ENCODE results near the gene FLVCR1. TPM values are rescaled to one million over a fixed set of nuclear protein-coding genes. Genes with fewer than 3 reads are reported as not detected.

Gene FLVCR1
- total RNA-seq (8.7 TPM), polyA plus RNA-seq (7.3 TPM)
- long read RNA-seq, donor 1: 0 reads
- long read RNA-seq, donor 2, full-length matches to known transcripts: 2 of 2 reads
- long read RNA-seq, donor 2, partial matches to known transcripts: 0 of 2 reads
- long read RNA-seq, donor 2, other reads (novel, unspliced or antisense): 0 of 2 reads
- long read RNA-seq, donor 3, full-length matches to known transcripts: 1 of 1 reads
- long read RNA-seq, donor 3, partial matches to known transcripts: 0 of 1 reads
- long read RNA-seq, donor 3, other reads (novel, unspliced or antisense): 0 of 1 reads
- long read RNA-seq, donor 4: 0 reads
- long read RNA-seq, donor 5, full-length matches to known transcripts: 1 of 1 reads
- long read RNA-seq, donor 5, partial matches to known transcripts: 0 of 1 reads
- long read RNA-seq, donor 5, other reads (novel, unspliced or antisense): 0 of 1 reads
- long read RNA-seq, donor 6: 0 reads
- long read RNA-seq, donor 7, full-length matches to known transcripts: 2 of 2 reads
- long read RNA-seq, donor 7, partial matches to known transcripts: 0 of 2 reads
- long read RNA-seq, donor 7, other reads (novel, unspliced or antisense): 0 of 2 reads
- long read RNA-seq, donor 8: 0 reads
- long read RNA-seq, donor 9, full-length matches to known transcripts: 2 of 2 reads
- long read RNA-seq, donor 9, partial matches to known transcripts: 0 of 2 reads
- long read RNA-seq, donor 9, other reads (novel, unspliced or antisense): 0 of 2 reads
- long read RNA-seq, donor 10, full-length matches to known transcripts: 1 of 1 reads
- long read RNA-seq, donor 10, partial matches to known transcripts: 0 of 1 reads
- long read RNA-seq, donor 10, other reads (novel, unspliced or antisense): 0 of 1 reads

DNA sequence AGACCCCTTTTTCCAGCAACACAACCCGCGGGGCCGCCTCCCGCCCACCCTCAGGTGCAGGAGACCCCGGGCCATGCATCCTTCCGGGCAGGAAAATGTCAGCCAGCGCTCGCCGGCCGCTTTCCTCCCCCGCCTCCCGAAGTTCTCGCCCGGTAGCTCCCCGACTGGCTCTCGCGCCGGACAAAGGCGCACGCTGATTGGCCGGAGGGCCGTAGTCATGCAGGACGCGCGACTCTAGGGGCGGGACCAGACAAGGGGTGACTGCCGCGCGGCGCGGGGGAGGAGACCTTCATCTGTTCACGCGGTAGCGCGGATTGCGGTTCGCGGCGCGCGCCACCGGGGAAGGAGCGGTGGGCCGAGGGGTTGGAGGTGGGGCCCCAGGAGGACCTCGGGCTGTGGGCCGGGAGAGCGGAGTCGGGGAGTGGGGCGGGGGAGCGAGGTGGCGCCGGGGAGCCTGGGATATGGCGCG is at the start of gene FLVCR1:
FLVCR1 (plus strand) TSS at position 284 of the 469 bp plus-strand sequence; CDS start at position 462, 178 bp downstream.
- H3K36me3 ChIP-seq (ENCODE audit: control insufficient read depth in 2 of 2, insufficient read depth in 2 of 2, low read length in 1 of 2): no peaks in the 10 kb centered on the region
- peak within 1 kb of the TSS; percentile 57 to 83 for H3K4me3 ChIP-seq (ENCODE audit: low read length in 2 of 2)
- H3K9me3 ChIP-seq (ENCODE audit: control insufficient read depth in 2 of 2, insufficient read depth in 1 of 2, low read length in 1 of 2): no peaks in the 10 kb centered on the region
- no peaks in the 10 kb centered on the region for H3K27me3 ChIP-seq (ENCODE audit: control insufficient read depth in 2 of 2, insufficient read depth in 1 of 2, low read length in 1 of 2)
- peak; percentile 44 to 89 (median 76) for DNase-seq (ENCODE audit: low read depth in 6 of 9, low spot score in 9 of 9)
- peaks cover 8 to 17% of the 10 kb centered on the region in 2 donors for H3K4me1 ChIP-seq (ENCODE audit: control insufficient read depth in 2 of 2, insufficient read depth in 2 of 2, low read length in 2 of 2)
- WGBS: under 1% methylated on average over 54 of the region's 54 CpGs
- peak within 1 kb of the TSS; percentile 28 to 87 for H3K27ac ChIP-seq (ENCODE audit: low read depth in 1 of 2, low read length in 1 of 2)

DNA sequence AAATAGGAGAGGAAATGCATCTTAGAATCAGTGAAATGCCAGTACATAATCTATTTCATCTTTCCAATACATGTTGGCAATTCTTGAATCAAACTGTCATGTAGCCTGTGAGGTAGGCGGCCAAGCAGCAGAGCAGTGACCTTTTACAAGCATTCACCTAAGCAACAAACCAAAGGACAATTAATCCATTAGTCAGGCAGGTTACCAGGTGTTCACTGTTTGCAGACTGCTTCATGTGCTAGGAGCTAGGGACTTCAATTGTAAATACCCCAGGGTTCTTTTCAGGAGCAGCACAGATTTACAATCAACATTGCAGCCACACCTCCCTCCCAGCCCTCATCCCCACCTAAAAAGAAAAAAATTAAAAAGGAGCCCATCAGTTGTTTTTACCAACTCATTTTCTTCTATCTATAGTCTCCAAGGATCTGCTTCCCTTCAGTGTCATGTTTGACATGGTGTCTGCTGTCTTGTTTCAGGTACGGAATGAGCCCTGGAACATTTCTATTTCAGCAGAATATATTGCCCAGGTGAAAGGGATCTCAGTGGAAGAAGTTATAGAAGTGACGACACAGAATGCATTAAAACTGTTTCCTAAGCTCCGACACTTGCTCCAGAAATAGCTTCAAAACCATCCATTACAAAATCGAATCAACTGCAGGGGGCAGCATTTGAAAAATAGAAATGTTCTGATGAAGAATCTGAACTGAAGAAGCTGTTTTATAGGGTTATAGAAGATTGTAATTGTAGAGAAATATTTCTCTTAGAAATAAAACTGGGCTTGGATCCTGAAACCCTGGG is 43.3 kb upstream of the FLVCR1 start:
- peak in 1 of 9 donors; percentile 25 for DNase-seq (ENCODE audit: low read depth in 6 of 9, low spot score in 9 of 9)
- no peaks in the 10 kb centered on the region for H3K9me3 ChIP-seq (ENCODE audit: control insufficient read depth in 2 of 2, insufficient read depth in 1 of 2, low read length in 1 of 2)
- no peaks in the 10 kb centered on the region for H3K27me3 ChIP-seq (ENCODE audit: control insufficient read depth in 2 of 2, insufficient read depth in 1 of 2, low read length in 1 of 2)
- H3K4me3 ChIP-seq (ENCODE audit: low read length in 2 of 2): no peak overlapping the region
- 84% methylated on average over 5 of the region's 5 CpGs for WGBS
- H3K4me1 ChIP-seq (ENCODE audit: control insufficient read depth in 2 of 2, insufficient read depth in 2 of 2, low read length in 2 of 2): no peaks in the 10 kb centered on the region
- peaks cover 0 to 11% of the 10 kb centered on the region in 2 donors for H3K36me3 ChIP-seq (ENCODE audit: control insufficient read depth in 2 of 2, insufficient read depth in 2 of 2, low read length in 1 of 2)
- no peak overlapping the region for H3K27ac ChIP-seq (ENCODE audit: low read depth in 1 of 2, low read length in 1 of 2)

DNA sequence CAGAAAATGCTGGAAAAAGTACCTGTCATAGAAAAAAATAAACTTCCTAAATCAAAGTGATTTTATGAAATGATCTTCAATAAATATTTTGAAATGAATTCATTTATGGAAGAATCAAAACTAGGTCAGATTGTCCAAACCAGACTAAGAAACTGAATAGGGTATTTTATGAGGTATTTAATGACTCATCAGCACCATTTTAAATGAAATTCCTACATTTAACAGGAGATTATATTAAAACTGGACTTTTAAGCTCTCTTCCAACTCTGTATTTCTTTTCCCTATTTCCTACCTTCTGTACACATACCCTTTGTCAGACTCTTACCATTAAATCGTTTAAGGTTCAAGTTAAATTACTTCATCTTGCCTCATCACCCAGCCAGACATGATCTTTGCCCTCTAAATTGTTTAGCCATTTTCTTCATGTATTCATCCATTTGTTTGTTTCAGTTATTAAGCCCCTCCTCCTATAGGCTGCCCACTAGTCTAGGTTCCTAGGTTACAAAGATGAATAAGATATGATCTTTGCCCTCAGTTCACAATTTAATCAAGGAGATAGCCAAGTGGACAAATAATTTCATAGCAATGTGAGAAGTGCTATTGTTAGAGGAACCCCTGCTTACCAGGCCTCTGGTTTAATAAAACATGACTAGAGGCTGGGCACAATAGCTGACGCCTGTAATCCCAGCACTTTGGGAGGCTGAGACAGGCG is 41.4 kb upstream of the FLVCR1 start:
- no peak for DNase-seq (ENCODE audit: low read depth in 6 of 9, low spot score in 9 of 9)
- H3K36me3 ChIP-seq (ENCODE audit: control insufficient read depth in 2 of 2, insufficient read depth in 2 of 2, low read length in 1 of 2): peaks cover 0 to 11% of the 10 kb centered on the region in 2 donors
- H3K4me1 ChIP-seq (ENCODE audit: control insufficient read depth in 2 of 2, insufficient read depth in 2 of 2, low read length in 2 of 2): peaks cover 0 to 3% of the 10 kb centered on the region in 2 donors
- H3K9me3 ChIP-seq (ENCODE audit: control insufficient read depth in 2 of 2, insufficient read depth in 1 of 2, low read length in 1 of 2): no peaks in the 10 kb centered on the region
- H3K27me3 ChIP-seq (ENCODE audit: control insufficient read depth in 2 of 2, insufficient read depth in 1 of 2, low read length in 1 of 2): no peaks in the 10 kb centered on the region
- WGBS: 98% methylated on average over 3 of the region's 3 CpGs
- H3K27ac ChIP-seq (ENCODE audit: low read depth in 1 of 2, low read length in 1 of 2): no peak overlapping the region
- H3K4me3 ChIP-seq (ENCODE audit: low read length in 2 of 2): no peak overlapping the region

DNA sequence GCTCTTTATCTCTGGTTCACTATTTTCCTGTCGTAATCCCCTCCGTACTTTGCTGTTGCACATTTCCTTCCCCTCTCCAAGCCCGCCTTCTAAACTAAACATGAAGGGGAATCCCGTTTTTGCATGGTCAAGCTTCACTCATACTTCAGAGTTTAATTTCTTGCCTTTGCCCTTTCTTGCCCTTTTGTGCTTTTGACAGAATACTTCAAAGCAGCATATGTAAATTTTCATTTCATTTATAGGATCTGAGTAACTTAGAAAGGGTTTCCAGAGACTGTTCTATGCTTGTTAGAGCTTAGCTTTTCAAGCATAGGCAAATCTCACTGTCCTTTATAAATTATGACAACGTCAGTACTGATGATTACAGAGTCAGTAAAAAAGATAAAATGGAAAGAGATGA is 38.3 kb upstream of the FLVCR1 start:
- no peak overlapping the region for H3K4me3 ChIP-seq (ENCODE audit: low read length in 2 of 2)
- peaks cover 0 to 3% of the 10 kb centered on the region in 2 donors for H3K4me1 ChIP-seq (ENCODE audit: control insufficient read depth in 2 of 2, insufficient read depth in 2 of 2, low read length in 2 of 2)
- 20% methylated on average over 5 of the region's 5 CpGs for WGBS
- no peaks in the 10 kb centered on the region for H3K27me3 ChIP-seq (ENCODE audit: control insufficient read depth in 2 of 2, insufficient read depth in 1 of 2, low read length in 1 of 2)
- H3K9me3 ChIP-seq (ENCODE audit: control insufficient read depth in 2 of 2, insufficient read depth in 1 of 2, low read length in 1 of 2): peaks cover 0 to 6% of the 10 kb centered on the region in 2 donors
- H3K27ac ChIP-seq (ENCODE audit: low read depth in 1 of 2, low read length in 1 of 2): no peak overlapping the region
- peaks cover 0 to 6% of the 10 kb centered on the region in 2 donors for H3K36me3 ChIP-seq (ENCODE audit: control insufficient read depth in 2 of 2, insufficient read depth in 2 of 2, low read length in 1 of 2)
- no peak for DNase-seq (ENCODE audit: low read depth in 6 of 9, low spot score in 9 of 9)

DNA sequence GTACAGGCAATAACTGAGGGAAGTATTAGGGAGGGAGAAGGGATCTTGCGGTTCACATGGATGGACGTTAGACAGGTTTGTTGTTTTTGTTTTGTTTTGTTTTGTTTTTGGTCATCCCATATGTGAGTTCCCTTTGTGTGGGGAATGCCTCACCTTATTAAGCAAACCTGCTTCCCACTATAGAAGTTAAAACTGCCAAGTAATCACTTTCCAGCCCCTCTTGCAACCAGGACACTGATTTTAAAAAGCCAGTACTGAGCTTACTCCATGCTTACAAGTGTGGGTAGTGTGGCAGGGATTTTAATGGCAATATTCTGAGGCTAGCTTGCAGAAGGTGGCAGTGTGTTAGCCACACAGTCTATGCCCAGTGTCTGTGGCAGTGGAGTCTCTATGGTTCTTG is 37.1 kb upstream of the FLVCR1 start:
- Histone ChIP-seq H3K36me3 (ENCODE audit: control insufficient read depth in 2 of 2, insufficient read depth in 2 of 2, low read length in 1 of 2) (no peaks in the 10 kb centered on the region), H3K4me3 (ENCODE audit: low read length in 2 of 2) (no peak overlapping the region), H3K9me3 (ENCODE audit: control insufficient read depth in 2 of 2, insufficient read depth in 1 of 2, low read length in 1 of 2) (peaks cover 0 to 17% of the 10 kb centered on the region in 2 donors), H3K27ac (ENCODE audit: low read depth in 1 of 2, low read length in 1 of 2) (no peak overlapping the region), H3K4me1 (ENCODE audit: control insufficient read depth in 2 of 2, insufficient read depth in 2 of 2, low read length in 2 of 2) (peaks cover 0 to 3% of the 10 kb centered on the region in 2 donors), H3K27me3 (ENCODE audit: control insufficient read depth in 2 of 2, insufficient read depth in 1 of 2, low read length in 1 of 2) (no peaks in the 10 kb centered on the region)
- WGBS: 96% methylated on average over 2 of the region's 2 CpGs
- DNase-seq (ENCODE audit: low read depth in 6 of 9, low spot score in 9 of 9): no peak

DNA sequence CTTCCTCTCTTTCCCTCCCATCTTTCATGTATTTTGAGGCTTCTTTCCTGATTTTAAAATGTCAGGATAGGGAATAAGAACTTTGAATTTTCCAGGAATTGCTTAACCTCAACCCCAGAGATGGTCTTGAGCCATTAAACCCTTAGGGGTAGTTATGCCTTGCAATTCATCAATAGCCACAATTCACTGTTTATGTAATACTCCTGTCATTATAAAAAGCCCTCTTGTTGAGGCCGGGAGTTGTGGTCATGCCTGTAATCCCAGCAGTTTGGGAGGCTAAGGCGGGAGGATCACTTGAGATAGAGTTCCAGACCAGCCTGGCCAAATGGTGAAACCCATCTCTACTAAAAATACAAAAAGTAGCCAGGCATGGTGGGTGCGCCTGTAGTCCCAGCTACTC is 35.1 kb upstream of the FLVCR1 start:
- no peaks in the 10 kb centered on the region for H3K27me3 ChIP-seq (ENCODE audit: control insufficient read depth in 2 of 2, insufficient read depth in 1 of 2, low read length in 1 of 2)
- no peak overlapping the region for H3K4me3 ChIP-seq (ENCODE audit: low read length in 2 of 2)
- 96% methylated on average over 3 of the region's 3 CpGs for WGBS

DNA sequence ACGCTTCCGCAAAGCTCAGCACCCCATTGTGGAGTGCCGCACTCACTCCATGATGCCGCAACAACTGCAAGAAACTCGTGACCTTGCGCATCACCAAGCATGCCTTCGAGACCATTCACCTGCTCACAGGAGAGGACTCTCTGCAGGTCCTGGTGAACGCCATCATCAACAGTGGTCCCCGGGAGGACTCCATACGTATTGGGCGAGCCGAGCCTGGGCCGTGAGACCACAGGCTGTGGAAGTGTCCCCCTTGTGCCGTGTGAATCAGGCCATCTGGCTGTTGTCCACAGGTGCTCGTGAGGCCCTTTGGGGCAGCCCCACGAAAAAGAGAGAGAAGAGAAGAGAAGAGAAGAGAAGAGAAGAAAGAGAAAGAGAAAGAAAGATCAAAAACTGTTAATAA is 33.9 kb upstream of the FLVCR1 start:
- peaks cover 0 to 3% of the 10 kb centered on the region in 2 donors for H3K4me1 ChIP-seq (ENCODE audit: control insufficient read depth in 2 of 2, insufficient read depth in 2 of 2, low read length in 2 of 2)
- no peak overlapping the region for H3K4me3 ChIP-seq (ENCODE audit: low read length in 2 of 2)
- no peaks in the 10 kb centered on the region for H3K27me3 ChIP-seq (ENCODE audit: control insufficient read depth in 2 of 2, insufficient read depth in 1 of 2, low read length in 1 of 2)
- no peak overlapping the region for H3K27ac ChIP-seq (ENCODE audit: low read depth in 1 of 2, low read length in 1 of 2)
- no peaks in the 10 kb centered on the region for H3K36me3 ChIP-seq (ENCODE audit: control insufficient read depth in 2 of 2, insufficient read depth in 2 of 2, low read length in 1 of 2)
- peaks cover 0 to 23% of the 10 kb centered on the region in 2 donors for H3K9me3 ChIP-seq (ENCODE audit: control insufficient read depth in 2 of 2, insufficient read depth in 1 of 2, low read length in 1 of 2)
- 98% methylated on average over 16 of the region's 16 CpGs for WGBS
- no peak for DNase-seq (ENCODE audit: low read depth in 6 of 9, low spot score in 9 of 9)

More for the DNA sequence above, 35.1 kb upstream of the FLVCR1 start:
- Histone ChIP-seq H3K9me3 (ENCODE audit: control insufficient read depth in 2 of 2, insufficient read depth in 1 of 2, low read length in 1 of 2) (peaks cover 0 to 23% of the 10 kb centered on the region in 2 donors), H3K4me1 (ENCODE audit: control insufficient read depth in 2 of 2, insufficient read depth in 2 of 2, low read length in 2 of 2) (peaks cover 0 to 3% of the 10 kb centered on the region in 2 donors), H3K27ac (ENCODE audit: low read depth in 1 of 2, low read length in 1 of 2) (no peak overlapping the region), H3K36me3 (ENCODE audit: control insufficient read depth in 2 of 2, insufficient read depth in 2 of 2, low read length in 1 of 2) (no peaks in the 10 kb centered on the region)
- no peak for DNase-seq (ENCODE audit: low read depth in 6 of 9, low spot score in 9 of 9)

DNA sequence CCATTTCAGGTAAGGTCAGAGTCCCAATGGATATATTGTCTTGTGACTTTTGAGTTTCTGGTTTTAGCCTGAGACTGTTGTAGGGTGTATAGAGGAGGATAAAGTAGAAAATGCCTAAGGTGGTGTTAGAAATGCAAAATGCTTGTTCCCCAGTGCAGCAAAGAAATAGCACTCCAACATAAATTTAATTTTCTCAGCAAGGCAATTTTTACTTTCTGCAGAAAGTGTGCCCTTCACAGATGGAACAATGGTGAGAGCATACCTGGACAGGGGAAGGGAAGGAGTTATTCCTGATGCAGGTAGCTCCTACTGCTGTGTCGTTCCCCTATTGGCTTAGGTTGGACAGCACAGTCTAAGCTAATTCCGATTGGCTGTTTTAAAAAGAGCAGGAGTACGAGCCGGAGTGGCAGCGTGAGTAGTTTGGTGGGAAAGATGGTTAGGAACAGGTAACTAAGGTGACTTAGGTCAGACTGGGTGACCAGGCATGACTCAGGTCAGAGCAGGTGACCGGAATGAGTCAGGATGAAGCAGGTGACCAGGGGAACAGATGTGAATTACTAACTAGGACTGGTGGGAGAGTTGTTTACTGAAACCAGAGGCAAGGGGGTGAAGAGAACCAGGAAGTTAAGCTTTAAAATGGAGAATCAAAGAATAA is 32.1 kb upstream of the FLVCR1 start:
- DNase-seq (ENCODE audit: low read depth in 6 of 9, low spot score in 9 of 9): no peak
- H3K9me3 ChIP-seq (ENCODE audit: control insufficient read depth in 2 of 2, insufficient read depth in 1 of 2, low read length in 1 of 2): peaks cover 0 to 23% of the 10 kb centered on the region in 2 donors
- WGBS: 98% methylated on average over 6 of the region's 6 CpGs
- H3K4me3 ChIP-seq (ENCODE audit: low read length in 2 of 2): no peak overlapping the region
- no peak overlapping the region for H3K27ac ChIP-seq (ENCODE audit: low read depth in 1 of 2, low read length in 1 of 2)
- H3K36me3 ChIP-seq (ENCODE audit: control insufficient read depth in 2 of 2, insufficient read depth in 2 of 2, low read length in 1 of 2): no peaks in the 10 kb centered on the region
- H3K27me3 ChIP-seq (ENCODE audit: control insufficient read depth in 2 of 2, insufficient read depth in 1 of 2, low read length in 1 of 2): no peaks in the 10 kb centered on the region
- H3K4me1 ChIP-seq (ENCODE audit: control insufficient read depth in 2 of 2, insufficient read depth in 2 of 2, low read length in 2 of 2): no peaks in the 10 kb centered on the region
